ENCODE data around the gene UVSSA.
"Not testable (repeated sequence)": the region's sequence is repeated elsewhere in the genome, so short reads cannot be mapped to it uniquely, and the experiment has no call there.

The UVSSA gene

DNA sequence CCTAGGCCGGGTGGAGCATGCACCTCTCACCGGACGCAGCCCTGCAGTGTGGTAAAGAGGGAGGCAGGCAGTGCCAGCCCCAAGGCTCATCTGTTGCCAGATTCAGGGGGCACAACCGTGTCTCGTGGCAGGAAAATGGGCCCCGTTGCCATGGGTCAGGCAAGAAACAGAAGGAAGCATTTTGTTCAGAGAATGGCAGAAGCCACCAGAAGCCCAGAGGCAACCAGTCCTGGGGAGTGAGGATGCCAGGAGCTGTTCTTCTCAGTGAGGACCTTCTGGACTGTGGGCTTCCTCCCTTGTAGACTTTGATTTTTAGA is 12.5 kb upstream of the UVSSA start:
- no peak overlapping the region for H3K27ac ChIP-seq
- no peak overlapping the region for H3K4me3 ChIP-seq (ENCODE audit: low read depth, low read length)
- peaks cover 72% of the 10 kb centered on the region for H3K36me3 ChIP-seq

DNA sequence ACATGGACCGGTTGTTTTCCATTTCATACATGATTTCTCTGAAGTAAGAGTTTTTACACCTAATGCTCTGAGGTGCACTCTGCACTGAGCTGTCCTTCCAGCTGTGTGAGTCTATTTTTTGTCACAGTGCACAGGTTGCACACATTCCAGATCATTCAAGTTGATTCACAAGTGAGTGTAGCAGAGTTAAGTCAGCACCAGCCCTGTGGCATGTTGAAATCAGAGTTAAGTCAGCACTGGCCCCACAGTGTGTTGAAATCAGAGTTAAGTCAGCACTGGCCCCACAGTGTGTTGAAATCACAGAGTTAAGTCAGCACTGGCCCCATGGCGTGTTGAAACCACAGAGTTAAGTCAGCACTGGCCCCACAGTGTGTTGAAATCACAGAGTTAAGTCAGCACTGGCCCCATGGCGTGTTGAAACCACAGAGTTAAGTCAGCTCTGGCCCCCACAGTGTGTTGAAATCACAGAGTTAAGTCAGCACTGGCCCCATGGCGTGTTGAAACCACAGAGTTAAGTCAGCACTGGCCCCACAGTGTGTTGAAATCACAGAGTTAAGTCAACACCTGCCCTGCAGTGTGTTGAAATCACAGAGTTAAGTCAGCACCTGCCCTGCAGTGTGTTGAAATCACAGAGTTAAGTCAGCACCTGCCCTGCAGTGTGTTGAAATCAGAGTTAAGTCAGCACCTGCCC is 11.7 kb upstream of the UVSSA start:
- H3K27ac ChIP-seq; DNase-seq; H3K4me3 ChIP-seq (ENCODE audit: low read depth, low read length); H3K27me3 ChIP-seq (ENCODE audit: insufficient read depth, low read depth, severe bottlenecking); H3K9me3 ChIP-seq (ENCODE audit: severe bottlenecking): not testable (repeated sequence)
- peaks cover 73% of the 10 kb centered on the region for H3K36me3 ChIP-seq

More for the DNA sequence above, 12.5 kb upstream of the UVSSA start:
- DNase-seq: no peak
- no peaks in the 10 kb centered on the region for H3K9me3 ChIP-seq (ENCODE audit: severe bottlenecking)
- TF ChIP-seq, protein P1, sequence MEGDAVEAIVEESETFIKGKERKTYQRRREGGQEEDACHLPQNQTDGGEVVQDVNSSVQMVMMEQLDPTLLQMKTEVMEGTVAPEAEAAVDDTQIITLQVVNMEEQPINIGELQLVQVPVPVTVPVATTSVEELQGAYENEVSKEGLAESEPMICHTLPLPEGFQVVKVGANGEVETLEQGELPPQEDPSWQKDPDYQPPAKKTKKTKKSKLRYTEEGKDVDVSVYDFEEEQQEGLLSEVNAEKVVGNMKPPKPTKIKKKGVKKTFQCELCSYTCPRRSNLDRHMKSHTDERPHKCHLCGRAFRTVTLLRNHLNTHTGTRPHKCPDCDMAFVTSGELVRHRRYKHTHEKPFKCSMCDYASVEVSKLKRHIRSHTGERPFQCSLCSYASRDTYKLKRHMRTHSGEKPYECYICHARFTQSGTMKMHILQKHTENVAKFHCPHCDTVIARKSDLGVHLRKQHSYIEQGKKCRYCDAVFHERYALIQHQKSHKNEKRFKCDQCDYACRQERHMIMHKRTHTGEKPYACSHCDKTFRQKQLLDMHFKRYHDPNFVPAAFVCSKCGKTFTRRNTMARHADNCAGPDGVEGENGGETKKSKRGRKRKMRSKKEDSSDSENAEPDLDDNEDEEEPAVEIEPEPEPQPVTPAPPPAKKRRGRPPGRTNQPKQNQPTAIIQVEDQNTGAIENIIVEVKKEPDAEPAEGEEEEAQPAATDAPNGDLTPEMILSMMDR (IDR thresholded peaks at IDR 0.05; ENCODE audit: low read depth, low read length): no peak
- no peaks in the 10 kb centered on the region for H3K27me3 ChIP-seq (ENCODE audit: insufficient read depth, low read depth, severe bottlenecking)

DNA sequence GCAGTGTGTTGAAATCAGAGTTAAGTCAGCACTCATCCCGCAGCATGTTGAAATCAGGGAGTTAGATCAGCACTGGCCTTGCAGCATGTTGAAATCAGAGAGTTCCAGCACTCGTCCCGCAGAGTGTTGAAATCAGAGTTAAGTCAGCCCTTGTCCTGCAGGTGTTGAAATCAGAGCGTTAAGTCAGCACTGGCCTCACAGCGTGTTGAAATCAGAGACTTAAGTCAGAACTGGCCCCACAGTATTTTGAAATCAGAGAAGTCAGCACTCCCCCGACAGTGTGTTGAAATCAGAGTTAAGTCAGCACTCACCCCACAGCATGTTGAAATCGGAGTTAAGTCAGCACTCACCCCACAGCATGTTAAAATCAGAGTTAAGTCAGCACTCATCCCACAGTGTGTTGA is 10.9 kb upstream of the UVSSA start:
- DNase-seq: no peak
- H3K36me3 ChIP-seq: peaks cover 72% of the 10 kb centered on the region
- no peaks in the 10 kb centered on the region for H3K9me3 ChIP-seq (ENCODE audit: severe bottlenecking)
- H3K4me3 ChIP-seq (ENCODE audit: low read depth, low read length): no peak overlapping the region
- no peaks in the 10 kb centered on the region for H3K27me3 ChIP-seq (ENCODE audit: insufficient read depth, low read depth, severe bottlenecking)
- TF ChIP-seq, protein P1 (IDR thresholded peaks at IDR 0.05; ENCODE audit: low read depth, low read length): no peak
- H3K27ac ChIP-seq: no peak overlapping the region

DNA sequence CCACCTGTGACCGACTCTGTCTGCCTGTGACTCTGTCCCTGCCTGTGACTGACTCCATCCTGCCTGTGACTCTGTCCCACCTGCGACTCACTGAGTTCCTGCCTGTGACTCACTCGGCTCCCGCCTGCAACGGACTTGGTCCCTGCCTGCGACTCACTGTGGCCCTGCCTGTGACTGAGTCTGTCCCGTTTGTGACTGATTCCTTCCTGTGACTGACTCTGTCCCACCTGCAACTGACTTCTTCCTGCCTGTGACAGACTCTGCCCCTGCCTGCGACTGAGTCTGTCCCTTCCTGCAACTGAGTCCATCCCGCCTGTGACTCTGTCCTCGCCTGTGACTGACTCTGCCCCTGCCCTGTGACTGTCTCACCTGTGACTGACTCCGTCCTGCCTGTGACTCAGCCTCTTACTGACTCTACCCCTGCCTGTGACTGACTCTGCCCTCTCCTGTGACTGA is 9.6 kb upstream of the UVSSA start:
- TF ChIP-seq, protein P1 (IDR thresholded peaks at IDR 0.05; ENCODE audit: low read depth, low read length): no peak
- no peaks in the 10 kb centered on the region for H3K27me3 ChIP-seq (ENCODE audit: insufficient read depth, low read depth, severe bottlenecking)
- no peaks in the 10 kb centered on the region for H3K9me3 ChIP-seq (ENCODE audit: severe bottlenecking)
- H3K4me3 ChIP-seq (ENCODE audit: low read depth, low read length): no peak overlapping the region
- peaks cover 69% of the 10 kb centered on the region for H3K36me3 ChIP-seq
- DNase-seq: no peak
- no peak overlapping the region for H3K27ac ChIP-seq

DNA sequence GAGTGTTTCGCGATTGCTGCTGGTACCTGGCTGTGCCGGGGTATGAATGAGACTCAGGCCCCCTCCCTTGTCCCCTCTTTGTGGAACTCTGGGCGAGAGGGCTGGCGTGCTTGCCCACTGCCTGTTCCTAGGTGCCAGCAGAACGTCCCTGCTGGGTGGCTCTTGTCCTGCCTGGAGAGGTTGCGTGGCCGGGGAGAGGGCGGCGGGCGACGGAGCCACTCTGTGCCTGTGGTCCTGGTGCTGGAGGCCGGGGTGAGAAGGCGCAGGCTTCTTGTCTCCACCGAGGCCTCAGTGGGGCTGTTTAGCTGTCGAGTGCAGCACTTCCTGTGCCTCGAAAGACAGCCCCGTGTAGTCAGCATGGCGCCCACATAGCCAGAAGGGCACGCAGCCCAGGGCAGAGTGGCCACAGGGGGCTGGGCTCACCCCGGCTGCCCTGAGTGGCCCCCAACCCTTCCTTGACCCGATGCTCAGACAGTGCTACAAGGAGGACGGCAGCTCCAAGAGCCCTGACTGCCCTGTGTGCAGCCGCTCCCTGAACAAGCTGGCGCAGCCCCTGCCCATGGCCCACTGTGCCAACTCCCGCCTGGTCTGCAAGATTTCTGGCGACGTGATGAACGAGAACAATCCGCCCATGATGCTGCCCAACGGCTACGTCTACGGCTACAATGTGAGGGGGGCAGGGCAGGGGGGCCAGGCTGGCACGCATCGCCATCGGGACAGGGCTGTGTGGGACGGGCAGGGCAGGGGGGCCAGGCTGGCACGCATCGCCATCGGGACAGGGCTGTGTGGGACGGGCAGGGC is 8.9 kb upstream of the UVSSA start:
- DNase-seq: no peak
- Histone ChIP-seq H3K27me3 (ENCODE audit: insufficient read depth, low read depth, severe bottlenecking) (no peaks in the 10 kb centered on the region), H3K36me3 (peaks cover 62% of the 10 kb centered on the region), H3K27ac (no peak overlapping the region), H3K9me3 (ENCODE audit: severe bottlenecking) (no peaks in the 10 kb centered on the region), H3K4me3 (ENCODE audit: low read depth, low read length) (no peak overlapping the region)
- TF ChIP-seq, protein P1 (IDR thresholded peaks at IDR 0.05; ENCODE audit: low read depth, low read length): no peak

DNA sequence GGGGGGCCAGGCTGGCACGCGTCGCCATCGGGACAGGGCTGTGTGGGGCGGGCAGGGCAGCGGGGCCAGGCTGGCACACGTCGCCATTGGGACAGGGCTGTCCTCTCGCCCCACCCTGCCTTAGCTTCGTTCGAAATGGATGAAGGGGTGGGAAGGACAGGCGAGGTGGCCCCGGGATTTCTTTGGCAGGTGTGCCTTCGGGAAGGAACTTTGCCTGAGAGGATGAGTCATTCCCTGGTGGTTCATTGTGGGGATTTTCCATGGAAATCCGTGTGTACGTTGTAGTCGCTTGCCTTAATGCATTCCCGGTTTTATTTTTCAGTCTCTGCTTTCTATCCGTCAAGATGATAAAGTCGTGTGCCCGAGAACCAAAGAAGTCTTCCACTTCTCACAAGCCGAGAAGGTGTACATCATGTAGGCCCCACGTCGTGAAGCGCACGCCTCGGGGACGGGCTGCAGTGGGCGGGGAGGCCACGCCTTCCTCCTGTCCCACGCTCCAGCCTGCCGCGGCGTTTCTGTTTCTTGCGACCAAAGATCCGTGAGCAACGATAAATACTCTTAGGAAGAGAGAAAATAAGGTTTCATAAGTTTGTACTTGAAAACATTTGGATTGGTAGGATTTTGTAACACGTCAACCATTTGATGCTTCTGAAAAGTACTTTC is 8.1 kb upstream of the UVSSA start:
- Histone ChIP-seq H3K9me3 (ENCODE audit: severe bottlenecking) (no peaks in the 10 kb centered on the region), H3K27ac (no peak overlapping the region), H3K36me3 (peaks cover 59% of the 10 kb centered on the region), H3K4me3 (ENCODE audit: low read depth, low read length) (no peak overlapping the region), H3K27me3 (ENCODE audit: insufficient read depth, low read depth, severe bottlenecking) (no peaks in the 10 kb centered on the region)
- DNase-seq: no peak
- TF ChIP-seq, protein P1 (IDR thresholded peaks at IDR 0.05; ENCODE audit: low read depth, low read length): no peak
